ENCODE data around the gene TRAPPC6A. TPM values are rescaled to one million over a fixed set of nuclear protein-coding genes. Genes with fewer than 3 reads are reported as not detected.

TRAPPC6A gene
- total RNA-seq, 1 experiment from 2014 or later, result 26.9 TPM

GRCh38 chr19:45160870-45161737 is 16.9 kb downstream of the TRAPPC6A start, which contains the start of gene NKPD1 (continued):
- TF ChIP-seq CTCF (IDR thresholded peaks at IDR 0.05 in 2 of 3, conservative IDR thresholded peaks at IDR 0.05 in 1 of 3; ENCODE audit: borderline replicate concordance in 1 of 3, insufficient read depth in 1 of 3, low read depth in 2 of 3, low read length in 2 of 3) (no peak), EGR1 (IDR thresholded peaks at IDR 0.05; ENCODE audit: low read depth) (no peak), POLR2A (IDR thresholded peaks at IDR 0.05; ENCODE audit: borderline replicate concordance, extremely low read depth, insufficient read depth, insufficient read length) (no peak)

- ChIA-PET RAD21 (ENCODE audit: low non-redundant PET in 1 of 2, low total read pairs in 2 of 2, uncharacterized antibody in 2 of 2, unreplicated experiment in 2 of 2) (no interaction called here), CTCF (no interaction called here), POLR2A (no interaction called here)
- Histone ChIP-seq H3K4me3 (replicated peaks in 1 of 2; ENCODE audit: low read depth in 1 of 2, low read length in 2 of 2) (no peak overlapping the region), H3K4me2 (ENCODE audit: low read length) (no peak overlapping the region), H2AFZ (ENCODE audit: low read depth, low read length, poor library complexity, severe bottlenecking) (no peak overlapping the region), H3K9me3 (ENCODE audit: control insufficient read depth in 1 of 2, insufficient read depth in 1 of 2, low read depth in 1 of 2, low read length in 2 of 2) (no peaks in the 10 kb centered on the region), H3K36me3 (ENCODE audit: control insufficient read depth in 1 of 2, insufficient read depth in 2 of 2, low read length in 2 of 2) (no peaks in the 10 kb centered on the region), H3K9ac (ENCODE audit: low read length) (no peak overlapping the region), H3K79me2 (ENCODE audit: insufficient read depth, low read length) (no peaks in the 10 kb centered on the region), H3K9me2 (ENCODE audit: insufficient read depth) (no peaks in the 10 kb centered on the region), H3K27me3 (ENCODE audit: insufficient read depth, low read length) (no peaks in the 10 kb centered on the region), H4K20me1 (ENCODE audit: insufficient read depth) (no peaks in the 10 kb centered on the region), H3K27ac (ENCODE audit: low read depth, low read length) (no peak overlapping the region), H3K4me1 (ENCODE audit: control insufficient read depth in 1 of 2, insufficient read depth in 2 of 2, low read length in 2 of 2) (peaks cover 25 to 54% of the 10 kb centered on the region in 2 experiments)
- no TSS peak for BruUV-seq (replicated peaks)
- intact Hi-C loops (cut with micrococcal nuclease), result no loop called here
- no peak for DNase-seq (ENCODE audit: low read depth, low spot score)
- no peak for TF ChIP-seq CTCF (IDR thresholded peaks at IDR 0.05 in 2 of 3, conservative IDR thresholded peaks at IDR 0.05 in 1 of 3; ENCODE audit: borderline replicate concordance in 1 of 3, insufficient read depth in 1 of 3, low read depth in 2 of 3, low read length in 2 of 3)
- ATAC-seq, result no peak
Measured at GRCh38 chr19:45159971-45160324, 18.1 kb downstream of the TRAPPC6A start.
